Fibroblast of peridontal ligament (primary cell): ENCODE results near the gene RNF217.
"Not testable (repeated sequence)": the region's sequence is repeated elsewhere in the genome, so short reads cannot be mapped to it uniquely, and the experiment has no call there.

ENCODE experiments used
- DNase-seq: peaks from one replicate; pipeline ENCODE4 v3.0.0-alpha.2; 2010; ENCODE audit errors: extremely low read depth

Gene RNF217

DNA sequence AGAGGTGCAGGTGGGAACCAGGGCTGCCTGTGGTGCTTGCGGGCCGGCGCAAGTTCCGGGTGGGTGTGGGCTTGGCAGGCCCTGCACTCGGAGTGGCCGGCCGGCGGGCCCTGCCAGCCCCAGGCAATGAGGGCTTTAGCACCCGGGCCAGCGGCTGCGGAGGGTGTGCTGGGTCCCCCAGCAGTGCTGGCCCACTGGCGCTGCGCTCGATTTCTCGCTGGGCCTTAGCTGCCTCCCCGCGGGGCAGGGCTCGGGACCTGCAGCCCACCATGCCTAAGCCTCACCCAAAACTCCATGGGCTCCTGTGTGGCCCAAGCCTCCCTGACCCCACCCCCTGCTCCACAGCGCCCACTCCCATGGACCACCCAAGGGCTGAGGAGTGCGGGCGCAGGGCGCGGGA is 163.6 kb downstream of the RNF217 start:
- DNase-seq: not testable (repeated sequence)

DNA sequence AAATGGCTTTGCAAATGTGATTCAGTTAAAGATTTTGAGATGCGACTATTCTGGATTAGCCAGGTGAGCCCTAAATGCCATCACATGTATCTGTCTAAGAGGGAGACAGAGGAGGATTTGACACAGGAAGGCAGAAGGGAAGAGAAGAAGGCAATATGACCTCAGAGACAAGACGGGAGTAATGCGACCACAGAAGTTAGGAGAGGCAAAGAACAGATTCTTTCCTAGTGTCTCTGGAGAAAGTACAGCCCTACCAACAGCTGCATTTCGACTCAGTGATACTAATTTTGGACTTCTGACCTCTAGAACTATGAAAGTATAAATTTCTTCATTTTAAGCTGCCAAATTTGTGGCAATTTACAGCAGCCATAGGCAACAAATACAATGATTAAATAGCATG is 167.1 kb downstream of the RNF217 start:
- DNase-seq: no peak

DNA sequence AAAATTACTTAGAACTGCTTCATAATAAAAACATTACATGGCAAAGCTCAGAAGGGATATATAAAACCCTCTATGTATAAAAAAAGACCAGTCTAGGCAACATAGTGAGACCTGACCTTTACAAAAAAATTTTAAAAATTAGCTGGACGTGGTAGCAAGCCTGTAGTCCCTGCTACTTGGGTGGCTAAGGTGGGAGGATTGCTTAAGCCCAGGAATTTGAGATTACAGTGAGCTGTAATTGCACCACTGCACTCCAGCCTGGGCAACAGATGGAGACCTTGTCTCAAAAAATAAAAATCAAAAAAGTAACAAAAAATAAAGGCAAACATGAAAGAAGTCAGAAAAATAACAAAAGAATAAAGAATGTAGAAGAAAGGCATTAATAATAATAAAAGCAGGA is 169.8 kb downstream of the RNF217 start:
- no peak for DNase-seq

DNA sequence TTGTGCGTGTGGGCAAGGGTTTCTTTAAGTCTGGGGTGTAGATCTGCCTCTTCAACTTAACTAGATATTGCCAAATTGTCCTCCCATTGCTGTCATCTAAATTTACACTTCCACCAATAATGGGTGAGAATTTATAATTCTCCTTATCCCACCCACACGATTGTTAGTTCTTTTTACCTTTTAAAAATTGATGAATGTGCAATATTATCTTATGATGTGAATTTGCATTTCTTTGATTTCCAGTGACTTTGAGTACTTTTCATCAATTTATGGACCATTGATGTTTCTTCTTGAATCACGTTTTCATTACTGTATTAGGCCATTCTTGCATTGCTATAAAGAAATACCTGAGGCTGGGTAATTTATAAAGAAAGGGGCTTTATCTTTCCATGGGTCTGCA is 174.1 kb downstream of the RNF217 start:
- no peak for DNase-seq

DNA sequence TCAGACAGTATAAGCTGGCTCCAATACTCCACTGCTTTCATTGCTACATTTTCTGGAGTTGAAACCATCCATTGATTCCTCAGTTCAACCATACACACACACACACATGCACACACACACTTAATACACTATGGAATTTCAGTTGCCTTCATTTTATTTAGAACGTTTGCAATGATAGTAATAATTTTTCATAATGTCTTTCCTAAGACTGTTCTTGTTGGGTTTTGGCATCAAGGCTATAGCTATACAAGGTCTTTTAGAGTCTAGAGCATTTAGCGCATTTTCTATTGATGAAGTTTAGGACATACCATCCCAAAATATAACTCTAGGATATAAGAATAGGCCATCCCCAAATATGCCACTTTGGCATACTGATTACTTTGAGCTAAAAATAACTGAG is 175.8 kb downstream of the RNF217 start:
- DNase-seq: no peak

DNA sequence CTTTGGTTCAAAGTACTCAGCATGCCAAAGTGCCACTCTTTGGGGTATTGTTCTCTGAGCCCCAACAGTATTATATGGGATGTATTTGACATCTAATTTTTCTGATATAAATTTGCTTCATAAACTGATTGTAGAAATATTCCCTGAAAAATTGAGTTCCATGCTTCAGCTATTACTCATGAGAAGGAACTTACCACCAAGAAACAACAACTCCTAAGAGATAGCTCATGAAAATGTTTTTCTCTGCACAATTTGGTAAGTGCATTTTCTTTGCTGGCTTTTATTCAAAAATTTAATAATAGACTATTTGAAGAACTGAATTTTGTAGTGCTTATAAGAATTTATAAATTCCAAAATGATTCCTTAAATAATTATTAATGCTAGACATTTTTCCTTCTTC is 178.6 kb downstream of the RNF217 start:
- peak; percentile 48 for DNase-seq
